H9 (cell line): ENCODE measurements around the gene KCNK1. TPM values are rescaled to one million over a fixed set of nuclear protein-coding genes. Genes with fewer than 3 reads are reported as not detected.

Experiments
- DNase-seq: peaks from one replicate; pipeline ENCODE4 v3.0.0-alpha.2; 2017
- H2AFZ ChIP-seq: one replicate; pipeline ENCODE4 v1.6.1; 2013; ENCODE audit warnings: mild to moderate bottlenecking, low read length, control low read depth, moderate library complexity
- H2AK5ac ChIP-seq: 2 replicates; pipeline ENCODE4 v1.6.1; 2013; ENCODE audit warnings: low read length, control low read depth, mixed read lengths; ENCODE audit not compliant: insufficient read length
- H2BK120ac ChIP-seq: one replicate; pipeline ENCODE4 v1.6.1; 2013; ENCODE audit warnings: low read depth, mild to moderate bottlenecking, low read length, control low read depth, inconsistent platforms; ENCODE audit not compliant: poor library complexity, severe bottlenecking
- H2BK12ac ChIP-seq: 2 replicates; pipeline ENCODE4 v1.6.1; 2013; ENCODE audit warnings: low read length, control low read depth, mixed read lengths, low read depth; ENCODE audit not compliant: insufficient read length
- H2BK15ac ChIP-seq: 2 replicates; pipeline ENCODE4 v1.6.1; 2013; ENCODE audit warnings: low read depth, low read length, control low read depth
- H2BK20ac ChIP-seq: one replicate; pipeline ENCODE4 v1.6.1; 2013; ENCODE audit warnings: low read depth, mild to moderate bottlenecking, low read length, control low read depth, inconsistent platforms; ENCODE audit not compliant: poor library complexity, severe bottlenecking
- H2BK5ac ChIP-seq: 2 replicates; pipeline ENCODE4 v1.6.1; 2013; ENCODE audit warnings: low read length, control low read depth, mixed read lengths; ENCODE audit not compliant: insufficient read length
- H3K14ac ChIP-seq: 2 replicates; pipeline ENCODE4 v1.6.1; 2013; ENCODE audit warnings: low read length, control low read depth; ENCODE audit not compliant: insufficient read depth
- H3K18ac ChIP-seq: 2 replicates; pipeline ENCODE4 v1.6.1; 2013; ENCODE audit warnings: low read depth, mild to moderate bottlenecking, mixed read lengths, low read length, control low read depth; ENCODE audit not compliant: insufficient read length
- H3K23ac ChIP-seq: 2 replicates; pipeline ENCODE4 v1.6.1; 2013; ENCODE audit warnings: low read length, control low read depth, mixed read lengths, low read depth; ENCODE audit not compliant: insufficient read length
- H3K23me2 ChIP-seq: 2 replicates; pipeline ENCODE4 v1.6.1; 2013; ENCODE audit warnings: low read depth, mild to moderate bottlenecking, mixed read lengths, low read length, control low read depth; ENCODE audit not compliant: insufficient read length, poor library complexity, severe bottlenecking
- H3K27ac ChIP-seq: 2 replicates; pipeline ENCODE4 v1.5.1; 2013; ENCODE audit warnings: low read length, control low read depth, mixed read lengths, low read depth; ENCODE audit not compliant: insufficient read length
- H3K27me3 ChIP-seq: 2 replicates; pipeline ENCODE4 v1.6.1; 2013; ENCODE audit warnings: low read length, control low read depth, inconsistent platforms; ENCODE audit not compliant: insufficient read depth
- H3K4ac ChIP-seq: 2 replicates; pipeline ENCODE4 v1.6.1; 2013; ENCODE audit warnings: low read depth, mild to moderate bottlenecking, control low read depth, inconsistent platforms, low read length, moderate library complexity
- H3K4me1 ChIP-seq: 2 replicates; pipeline ENCODE4 v1.6.1; 2013; ENCODE audit warnings: low read length, control low read depth, inconsistent platforms; ENCODE audit not compliant: insufficient read depth
- H3K4me2 ChIP-seq: 2 replicates; pipeline ENCODE4 v1.6.1; 2013; ENCODE audit warnings: low read length, control low read depth, mixed read lengths; ENCODE audit not compliant: insufficient read length, insufficient read depth
- H3K56ac ChIP-seq: 2 replicates; pipeline ENCODE4 v1.6.1; 2013; ENCODE audit warnings: low read depth, mild to moderate bottlenecking, mixed read lengths, low read length, control low read depth; ENCODE audit not compliant: insufficient read length
- H3K79me1 ChIP-seq: 2 replicates; pipeline ENCODE4 v1.6.1; 2013; ENCODE audit warnings: low read depth, mild to moderate bottlenecking, moderate library complexity, low read length, control low read depth, inconsistent platforms; ENCODE audit not compliant: insufficient read depth, poor library complexity, severe bottlenecking
- H3K79me2 ChIP-seq: 2 replicates; pipeline ENCODE4 v1.6.1; 2013; ENCODE audit warnings: low read length, control low read depth, inconsistent platforms; ENCODE audit not compliant: insufficient read depth
- H3K9ac ChIP-seq: 2 replicates; pipeline ENCODE4 v1.6.1; 2013; ENCODE audit warnings: low read length, control low read depth, mixed read lengths; ENCODE audit not compliant: insufficient read length; ENCODE audit errors: extremely low read depth
- H3K9me3 ChIP-seq: one replicate; pipeline ENCODE4 v1.6.1; 2013; ENCODE audit warnings: low read depth, low read length, inconsistent platforms; ENCODE audit not compliant: control insufficient read depth
- H3T11ph ChIP-seq: one replicate; pipeline ENCODE4 v1.6.1; 2013; ENCODE audit warnings: mild to moderate bottlenecking, low read length, control low read depth, inconsistent platforms
- H4K20me1 ChIP-seq: one replicate; pipeline ENCODE4 v1.6.1; 2013; ENCODE audit not compliant: control insufficient read depth, insufficient read length, insufficient read depth
- H4K5ac ChIP-seq: 2 replicates; pipeline ENCODE4 v1.6.1; 2013; ENCODE audit warnings: low read depth, mild to moderate bottlenecking, mixed read lengths, low read length, control low read depth; ENCODE audit not compliant: insufficient read length
- H4K8ac ChIP-seq: replicated peaks from 2 replicates; pipeline ENCODE4 v1.6.1; 2013; ENCODE audit warnings: low read length, control low read depth, mixed read lengths, low read depth; ENCODE audit not compliant: insufficient read length
- H4K91ac ChIP-seq: 2 replicates; pipeline ENCODE4 v1.6.1; 2013; ENCODE audit warnings: low read depth, mild to moderate bottlenecking, moderate library complexity, mixed read lengths, low read length, control low read depth; ENCODE audit not compliant: insufficient read length
- H3K27ac Mint-ChIP-seq, 3 experiments: 2 replicates in 2 of 3; 3 replicates in 1 of 3; pipeline ENCODE4 v1.8.0; 2020 to 2021; ENCODE audit warnings: mixed read lengths in 3 of 3, mild to moderate bottlenecking in 1 of 3, moderate library complexity in 1 of 3
- H3K27me3 Mint-ChIP-seq: 2 replicates; pipeline ENCODE4 v1.8.0; 2021; ENCODE audit warnings: low read depth, mild to moderate bottlenecking, moderate library complexity, mixed read lengths
- H3K36me3 Mint-ChIP-seq, 3 experiments: 2 replicates in 2 of 3; 3 replicates in 1 of 3; pipeline ENCODE4 v1.8.0; 2020 to 2021; ENCODE audit warnings: low read depth in 3 of 3, mixed read lengths in 3 of 3; ENCODE audit not compliant: insufficient read depth in 1 of 3
- H3K4me1 Mint-ChIP-seq, 2 experiments: 2 replicates each; pipeline ENCODE4 v1.8.0; 2020; ENCODE audit warnings: mixed read lengths in 2 of 2
- H3K4me3 Mint-ChIP-seq, 2 experiments: 2 replicates in 1 of 2; 3 replicates in 1 of 2; pipeline ENCODE4 v1.8.0; 2020 to 2021; ENCODE audit warnings: mild to moderate bottlenecking in 2 of 2, mixed read lengths in 2 of 2, moderate library complexity in 1 of 2
- H3K9me3 Mint-ChIP-seq, 2 experiments: 2 replicates in 1 of 2; 3 replicates in 1 of 2; pipeline ENCODE4 v1.8.0; 2020; ENCODE audit warnings: mild to moderate bottlenecking in 2 of 2, mixed read lengths in 2 of 2, moderate library complexity in 1 of 2
- CTCF ChIP-seq: fragments of 200-600 bp; sonication (generic); conservative IDR thresholded peaks from 3 replicates; pipeline ENCODE4 v1.8.0; 2021; ENCODE audit warnings: antibody characterized with exemption, mild to moderate bottlenecking
- WGBS: extraction: QIAGEN DNeasy Blood & Tissue Kit; methylation state at CpG from one replicate; pipeline ENCODE4 v1.1.7; 2013; ENCODE audit warnings: missing lambda C conversion rate, low lambda C conversion rate, mixed read lengths; ENCODE audit not compliant: insufficient read length; ENCODE audit errors: extremely low coverage; 5-methylcytosine and 5-hydroxymethylcytosine counted together
- total RNA-seq: library from RNA; stranded (reverse); gene quantifications from 2 replicates; pipeline ENCODE4 v1.2.1, GENCODE V29; 2021

The KCNK1 gene
- total RNA-seq, 1 experiment from 2014 or later: 9.9 TPM

GRCh38 chr1:233710507-233710906, 96.6 kb downstream of the KCNK1 start:
- H3K79me2 ChIP-seq: no peaks in the 10 kb centered on the region

More at GRCh38 chr1:233710507-233710906, 96.6 kb downstream of the KCNK1 start:
- Histone ChIP-seq H4K5ac (no peak overlapping the region), H3K4me1 (peaks cover 4% of the 10 kb centered on the region; the same call in 1 of the 2 replicates), H3K9me3 (no peaks in the 10 kb centered on the region), H3K27ac (no peak overlapping the region), H2AK5ac (no peak overlapping the region), H3K14ac (no peak overlapping the region), H2BK12ac (no peak overlapping the region), H3K9ac (no peak overlapping the region), H4K20me1 (no peaks in the 10 kb centered on the region), H3K18ac (no peak overlapping the region), H2BK15ac (no peak overlapping the region), H3K79me1 (no peaks in the 10 kb centered on the region), H2AFZ (no peak overlapping the region), H2BK5ac (no peak overlapping the region), H2BK20ac (no peak overlapping the region), H3K27me3 (no peaks in the 10 kb centered on the region), H3K4me2 (no peak overlapping the region), H3T11ph (no peak overlapping the region), H3K23ac (no peak overlapping the region), H2BK120ac (no peak overlapping the region), H3K56ac (no peak overlapping the region), H3K23me2 (peaks cover 2% of the 10 kb centered on the region), H4K91ac (no peak overlapping the region), H4K8ac (no peak overlapping the region), H3K4ac (no peak overlapping the region)
- peaks cover 6 to 11% of the 10 kb centered on the region in 2 experiments; a peak in 4 of 5 replicates for H3K9me3 Mint-ChIP-seq
- H3K27me3 Mint-ChIP-seq: peaks cover 1% of the 10 kb centered on the region
- H3K4me3 Mint-ChIP-seq: no peak overlapping the region
- WGBS: no CpG with 5 or more reads among the region's 1 CpG
- no peak for TF ChIP-seq CTCF
- H3K36me3 Mint-ChIP-seq: peaks cover 0 to 4% (median 2%) of the 10 kb centered on the region in 3 experiments; a peak in 3 of 7 replicates
- H3K27ac Mint-ChIP-seq: no peak overlapping the region; a peak in 1 of 7 replicates
- peaks cover 0 to 11% of the 10 kb centered on the region in 2 experiments; a peak in 2 of 4 replicates for H3K4me1 Mint-ChIP-seq
- no peak for DNase-seq
